ENCODE data around the gene MRPL23.

DNA sequence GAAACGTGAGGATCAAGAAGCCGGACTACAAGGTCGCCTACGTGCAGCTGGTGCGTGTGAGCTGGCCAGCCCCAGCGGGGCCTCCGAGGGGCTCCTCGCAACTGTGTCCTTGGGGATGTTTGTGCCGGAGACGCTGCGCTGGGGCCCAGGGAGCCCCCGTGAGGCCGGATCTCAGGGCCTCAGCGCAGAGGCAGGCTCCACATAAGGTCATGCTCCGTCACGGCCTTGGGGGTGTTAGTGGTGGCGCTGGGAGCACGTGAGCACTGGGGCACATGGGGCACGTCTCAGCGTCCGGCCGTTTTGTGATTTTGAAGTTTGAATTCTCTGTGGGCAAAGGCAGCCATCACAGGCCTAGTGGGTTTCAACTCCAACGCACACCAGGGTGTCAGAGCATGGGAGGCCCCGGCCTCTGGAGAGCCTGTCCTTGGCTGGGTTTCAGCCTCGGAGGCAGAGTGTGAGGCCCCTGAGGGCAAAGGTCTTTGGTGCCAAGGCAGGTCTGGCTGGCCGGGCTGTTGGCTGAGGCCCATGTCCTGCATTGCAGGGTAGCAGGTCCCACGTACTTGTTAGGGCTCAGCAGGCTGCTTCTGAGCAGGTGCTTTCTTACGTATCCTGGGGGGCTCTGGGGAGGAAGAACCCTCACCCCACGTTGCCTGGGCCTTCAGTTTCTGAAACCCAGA is 5.8 kb downstream of the MRPL23 start:
- no peak for TF ChIP-seq POLR2A (IDR thresholded peaks at IDR 0.05; ENCODE audit: low read depth, low read length)
- TF ChIP-seq POLR2AphosphoS5 (IDR thresholded peaks at IDR 0.05; ENCODE audit: low read depth, low read length): no peak
- TF ChIP-seq SPI1 (IDR thresholded peaks at IDR 0.05; ENCODE audit: low read depth, low read length): no peak
- no peak for TF ChIP-seq TAF1 (IDR thresholded peaks at IDR 0.05; ENCODE audit: low read depth, low read length)
- no peak for TF ChIP-seq PAX5 (IDR thresholded peaks at IDR 0.05; ENCODE audit: insufficient read depth, low read length, severe bottlenecking)
- no peak for TF ChIP-seq POU2F2 (IDR thresholded peaks at IDR 0.05; ENCODE audit: low read depth, low read length)

Data from GM12891 (cell line).